PFSK-1 (cell line): Measurements from ENCODE around the gene MAP3K4.

Experiments
- FOXP2 ChIP-seq: optimal IDR thresholded peaks from 2 replicates; pipeline ENCODE3; 2011; ENCODE audit warnings: borderline replicate concordance, control low read depth, inconsistent platforms; ENCODE audit not compliant: insufficient read depth; ENCODE audit errors: extremely low read length, extremely low read depth
- POLR2AphosphoS5 ChIP-seq: IDR thresholded peaks from 2 replicates; pipeline ENCODE4 v1.6.1; 2012; ENCODE audit warnings: low read depth, mild to moderate bottlenecking, control low read depth, low read length, moderate library complexity
- REST ChIP-seq, 2 experiments: IDR thresholded peaks; 2 replicates each; pipeline versions ENCODE4 v1.6.1 to v1.8.0; 2011 to 2012; ENCODE audit warnings: low read depth in 2 of 2, low read length in 2 of 2, control low read depth in 1 of 2, inconsistent platforms in 1 of 2, mild to moderate bottlenecking in 1 of 2, moderate library complexity in 1 of 2; ENCODE audit not compliant: insufficient read depth in 1 of 2
- SIN3A ChIP-seq: IDR thresholded peaks from 2 replicates; pipeline ENCODE4 v1.6.1; 2012; ENCODE audit warnings: mild to moderate bottlenecking, low read length, moderate library complexity, borderline replicate concordance; ENCODE audit not compliant: insufficient read depth
- TAF1 ChIP-seq: IDR thresholded peaks from 2 replicates; pipeline ENCODE4 v1.6.1; 2012; ENCODE audit warnings: low read length, control low read depth, borderline replicate concordance; ENCODE audit not compliant: insufficient read depth

MAP3K4 gene

GRCh38 chr6:161152527-161152862 lies 160.9 kb downstream of the MAP3K4 start:
- no peak for TF ChIP-seq SIN3A
- no peak for TF ChIP-seq POLR2AphosphoS5
- TF ChIP-seq TAF1: no peak
- TF ChIP-seq REST (IDR thresholded peaks at IDR 0.05; ENCODE audit: insufficient read depth in 1 of 2, low read depth in 2 of 2, low read length in 2 of 2): no peak
- no peak for TF ChIP-seq FOXP2

DNA sequence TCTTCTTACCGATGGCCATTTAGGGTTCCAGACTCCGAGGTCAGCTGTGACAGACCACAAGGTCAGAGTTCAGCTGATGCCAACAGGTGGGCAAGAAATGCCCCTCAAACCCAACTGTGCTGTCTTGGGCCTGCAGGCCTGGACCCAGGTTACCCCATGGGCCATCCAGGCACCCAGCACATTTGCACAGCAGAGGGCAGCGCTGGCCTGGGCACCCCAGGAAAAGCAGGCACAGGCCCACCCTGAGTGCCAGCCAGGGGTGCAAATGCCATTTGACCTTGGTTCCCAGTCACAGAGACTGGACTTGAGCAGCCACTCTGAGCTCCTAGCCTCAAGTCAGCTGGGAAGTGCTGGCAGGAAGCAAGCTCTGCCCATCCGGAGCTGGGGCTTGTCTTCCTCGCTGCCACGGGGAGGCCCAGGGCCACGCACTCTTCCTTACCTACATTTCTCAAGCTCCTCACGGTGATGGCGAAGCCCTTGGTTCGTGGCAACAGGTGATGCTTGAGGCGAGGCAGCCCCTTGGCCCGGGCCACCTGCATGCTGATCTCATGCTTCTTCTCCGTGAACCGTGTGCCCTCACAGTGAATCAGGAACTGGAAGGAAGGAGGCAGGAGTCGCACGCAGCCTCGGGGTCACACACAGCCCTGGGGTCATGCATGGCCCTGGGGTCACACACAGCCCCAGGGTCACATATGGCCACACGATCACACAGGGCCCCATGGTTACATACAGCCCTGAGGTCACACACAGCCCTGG lies 161.5 kb downstream of the MAP3K4 start:
- TF ChIP-seq REST (IDR thresholded peaks at IDR 0.05; ENCODE audit: insufficient read depth in 1 of 2, low read depth in 2 of 2, low read length in 2 of 2) (no peak), POLR2AphosphoS5 (no peak), FOXP2 (no peak)

GRCh38 chr6:161153725-161154124 lies 162.2 kb downstream of the MAP3K4 start:
- TF ChIP-seq REST (IDR thresholded peaks at IDR 0.05; ENCODE audit: insufficient read depth in 1 of 2, low read depth in 2 of 2, low read length in 2 of 2) (no peak), SIN3A (no peak), FOXP2 (no peak), TAF1 (no peak), POLR2AphosphoS5 (no peak)

- TF ChIP-seq SIN3A: no peak
Observed at GRCh38 chr6:161154796-161155335, 163.3 kb downstream of the MAP3K4 start.

- TF ChIP-seq POLR2AphosphoS5 (no peak), FOXP2 (no peak), TAF1 (no peak), REST (IDR thresholded peaks at IDR 0.05; ENCODE audit: insufficient read depth in 1 of 2, low read depth in 2 of 2, low read length in 2 of 2) (no peak), SIN3A (no peak)
Observed at GRCh38 chr6:161161121-161161520, 169.6 kb downstream of the MAP3K4 start.
